DND-41 (cell line): ENCODE measurements around the gene ATXN1.

Experiments used
- EZH2 ChIP-seq: IDR thresholded peaks from 3 replicates; pipeline ENCODE4 v1.6.1; 2012; ENCODE audit warnings: borderline replicate concordance, low read depth, mild to moderate bottlenecking, moderate library complexity, low read length, inconsistent platforms; ENCODE audit not compliant: severe bottlenecking
- TF ChIP-seq, protein P1 (sequence below): IDR thresholded peaks from 2 replicates; pipeline ENCODE4 v1.5.1; 2012; ENCODE audit warnings: borderline replicate concordance, low read length, moderate library complexity, mild to moderate bottlenecking; ENCODE audit not compliant: poor library complexity, severe bottlenecking; ENCODE audit errors: extremely low read depth

DNA sequence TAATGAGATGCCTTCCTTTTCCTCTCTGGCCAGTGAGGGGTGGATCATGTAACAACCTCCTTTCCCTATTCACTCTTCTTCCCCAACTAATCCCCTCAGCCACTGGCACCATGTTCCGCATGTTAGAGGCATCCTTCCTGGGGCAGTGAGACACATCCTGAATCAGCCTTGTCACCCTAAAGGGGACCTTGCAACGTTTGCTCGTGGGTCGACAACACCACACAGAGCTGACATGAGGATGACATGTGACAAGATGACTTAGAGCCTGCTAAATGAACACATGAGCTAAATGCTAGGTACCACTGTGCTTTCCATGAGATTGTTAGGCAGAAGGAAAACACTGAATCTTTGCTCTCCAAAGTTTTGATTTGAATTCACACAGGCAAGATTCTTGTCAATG lies 129.2 kb downstream of the ATXN1 start:
- TF ChIP-seq, protein P1, sequence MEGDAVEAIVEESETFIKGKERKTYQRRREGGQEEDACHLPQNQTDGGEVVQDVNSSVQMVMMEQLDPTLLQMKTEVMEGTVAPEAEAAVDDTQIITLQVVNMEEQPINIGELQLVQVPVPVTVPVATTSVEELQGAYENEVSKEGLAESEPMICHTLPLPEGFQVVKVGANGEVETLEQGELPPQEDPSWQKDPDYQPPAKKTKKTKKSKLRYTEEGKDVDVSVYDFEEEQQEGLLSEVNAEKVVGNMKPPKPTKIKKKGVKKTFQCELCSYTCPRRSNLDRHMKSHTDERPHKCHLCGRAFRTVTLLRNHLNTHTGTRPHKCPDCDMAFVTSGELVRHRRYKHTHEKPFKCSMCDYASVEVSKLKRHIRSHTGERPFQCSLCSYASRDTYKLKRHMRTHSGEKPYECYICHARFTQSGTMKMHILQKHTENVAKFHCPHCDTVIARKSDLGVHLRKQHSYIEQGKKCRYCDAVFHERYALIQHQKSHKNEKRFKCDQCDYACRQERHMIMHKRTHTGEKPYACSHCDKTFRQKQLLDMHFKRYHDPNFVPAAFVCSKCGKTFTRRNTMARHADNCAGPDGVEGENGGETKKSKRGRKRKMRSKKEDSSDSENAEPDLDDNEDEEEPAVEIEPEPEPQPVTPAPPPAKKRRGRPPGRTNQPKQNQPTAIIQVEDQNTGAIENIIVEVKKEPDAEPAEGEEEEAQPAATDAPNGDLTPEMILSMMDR, result no peak
- TF ChIP-seq EZH2, result no peak
